Left renal cortex interstitium (tissue), 4 donors: Measurements from ENCODE around the gene ST3GAL3. TPM values are rescaled to one million over a fixed set of nuclear protein-coding genes. Genes with fewer than 3 reads are reported as not detected.

Source experiments
- DNase-seq, 4 donors: peaks; one replicate each; pipeline ENCODE4 v3.0.0-alpha.2; 2013; ENCODE audit warnings: low read depth in 4 of 4, low spot score in 2 of 4, missing footprints in 1 of 4
- polyA plus RNA-seq, 4 donors: library from polyadenylated mRNA; unstranded; fragments of 120-200 nt; gene quantifications; one replicate each; pipeline ENCODE4 v1.2.1, GENCODE V29; 2013; ENCODE audit not compliant: insufficient read length in 4 of 4

The ST3GAL3 gene
- polyA plus RNA-seq, 4 donors: 21.3 to 25.0 (median 23.2) TPM

- DNase-seq: no peak
Measured at GRCh38 chr1:43933386-43934100, 226.2 kb downstream of the ST3GAL3 start, which contains the start of gene ARTN. ARTN (plus strand) TSS chr1:43933801; CDS start chr1:43935657, 1,856 bp downstream.

- peak in 1 of 4 donors; percentile 59 for DNase-seq
Measured at GRCh38 chr1:43934101-43934985, 227.0 kb downstream of the ST3GAL3 start.

GRCh38 chr1:43934986-43935324 is 227.6 kb downstream of the ST3GAL3 start:
- DNase-seq: no peak

GRCh38 chr1:43935711-43936427 is 228.5 kb downstream of the ST3GAL3 start:
- DNase-seq: no peak

- DNase-seq: no peak
Measured at GRCh38 chr1:43936431-43937151, 229.3 kb downstream of the ST3GAL3 start.

GRCh38 chr1:43937179-43937865 is 230.0 kb downstream of the ST3GAL3 start:
- no peak for DNase-seq

- DNase-seq: no peak
Measured at GRCh38 chr1:43938383-43938782, 231.0 kb downstream of the ST3GAL3 start.

- DNase-seq: no peak
Measured at GRCh38 chr1:43938892-43939587, 231.7 kb downstream of the ST3GAL3 start.

- no peak for DNase-seq
Measured at GRCh38 chr1:43942411-43942810, 235.1 kb downstream of the ST3GAL3 start.

GRCh38 chr1:43944860-43945259 is 237.5 kb downstream of the ST3GAL3 start:
- DNase-seq: no peak

- no peak for DNase-seq
Measured at GRCh38 chr1:43945674-43946235, 238.4 kb downstream of the ST3GAL3 start.

- DNase-seq: peak; percentile 88 to 93 (median 92)
Measured at GRCh38 chr1:43946236-43947060, 239.1 kb downstream of the ST3GAL3 start, which contains the start of gene IPO13. IPO13 (plus strand) TSS chr1:43946950; CDS start chr1:43947601, 651 bp downstream.

- no peak for DNase-seq
Measured at GRCh38 chr1:43947061-43947873, 239.9 kb downstream of the ST3GAL3 start.

GRCh38 chr1:43947874-43948437 is 240.6 kb downstream of the ST3GAL3 start:
- DNase-seq: no peak

GRCh38 chr1:43949678-43950077 is 242.3 kb downstream of the ST3GAL3 start:
- no peak for DNase-seq
